B cell (primary cell): ENCODE measurements around the gene CAPZB. TPM values are rescaled to one million over a fixed set of nuclear protein-coding genes. Genes with fewer than 3 reads are reported as not detected.

Experiments used
- ATAC-seq: fragments of 200-7000 bp; cut with Tn5 transposase; one replicate; pipeline ENCODE4 v1.10.0; 2021; ENCODE audit warnings: low read depth, mild to moderate bottlenecking, moderate number of reproducible peaks, moderate library complexity
- CTCF ChIA-PET: fragments of 350-600 bp; sonication (Branson Sonifier 250); formaldehyde crosslinking; loops from one replicate; lab custom pipeline; 2021; ENCODE audit warnings: antibody characterized with exemption, inconsistent platforms; lab: Charles Lee
- POLR2A ChIA-PET: fragments of 350-600 bp; sonication (Branson Sonifier 250); formaldehyde crosslinking; loops from one replicate; lab custom pipeline; 2021; ENCODE audit warnings: antibody characterized with exemption; lab: Charles Lee
- DNase-seq: peaks from one replicate; pipeline ENCODE4 v3.0.0; 2013
- H2AFZ ChIP-seq: 2 replicates; pipeline ENCODE4 v1.6.1; 2012; ENCODE audit warnings: mild to moderate bottlenecking, low read depth, low read length; ENCODE audit not compliant: insufficient read depth, poor library complexity, severe bottlenecking
- H3K27ac ChIP-seq, 2 donors: 1 replicate in 1 of 2; 2 replicates in 1 of 2; pipeline ENCODE4 v1.5.1; 2012 to 2013; ENCODE audit warnings: low read length in 2 of 2, mild to moderate bottlenecking in 2 of 2, moderate library complexity in 1 of 2
- H3K27me3 ChIP-seq, 4 experiments: fragments of 200-600 bp in 1 of 4; sonication (generic) in 1 of 4; replicated peaks in 1 of 4; 1 replicate in 2 of 4; 2 replicates in 2 of 4; pipeline versions ENCODE4 v1.6.1 to v1.7.0; 2013 to 2016; ENCODE audit warnings: low read length in 3 of 4, mild to moderate bottlenecking in 2 of 4, mixed read lengths in 1 of 4, moderate library complexity in 1 of 4; ENCODE audit not compliant: insufficient read depth in 4 of 4, control insufficient read depth in 3 of 4; ENCODE audit errors: control extremely low read depth in 1 of 4
- H3K36me3 ChIP-seq, 2 experiments: replicated peaks in 1 of 2; 1 replicate in 1 of 2; 2 replicates in 1 of 2; pipeline versions ENCODE4 v1.6.1 to v1.7.1; 2013; ENCODE audit warnings: low read length in 1 of 2; ENCODE audit not compliant: insufficient read depth in 2 of 2, control insufficient read depth in 1 of 2; ENCODE audit errors: control extremely low read depth in 1 of 2, extremely low read depth in 1 of 2
- H3K4me1 ChIP-seq, 2 donors: fragments of 200-600 bp in 1 of 2; sonication (generic) in 1 of 2; 1 replicate in 1 of 2; 2 replicates in 1 of 2; pipeline versions ENCODE4 v1.5.1 to v1.6.1; 2013 to 2017; ENCODE audit warnings: low read length in 2 of 2; ENCODE audit not compliant: control insufficient read depth in 2 of 2, insufficient read depth in 2 of 2
- H3K4me2 ChIP-seq: replicated peaks from 2 replicates; pipeline ENCODE3; 2012; ENCODE audit warnings: mild to moderate bottlenecking, low read depth, low read length; ENCODE audit not compliant: poor library complexity, severe bottlenecking
- H3K4me3 ChIP-seq, 5 experiments: fragments of 200-600 bp in 1 of 5; sonication (generic) in 1 of 5; 1 replicate in 3 of 5; 2 replicates in 2 of 5; pipeline versions ENCODE4 v1.5.1 to v1.7.0; 2011 to 2016; ENCODE audit warnings: low read length in 4 of 5, mild to moderate bottlenecking in 4 of 5, low read depth in 2 of 5, control low read depth in 1 of 5, moderate library complexity in 1 of 5; ENCODE audit not compliant: insufficient read depth in 1 of 5; ENCODE audit errors: control extremely low read depth in 1 of 5, extremely low read depth in 1 of 5
- H3K79me2 ChIP-seq: fragments of 200-600 bp; sonication (generic); one replicate; pipeline ENCODE4 v1.6.0; 2016; ENCODE audit warnings: low read length; ENCODE audit not compliant: control insufficient read depth, insufficient read depth
- H3K9ac ChIP-seq: fragments of 200-600 bp; sonication (generic); 2 replicates; pipeline ENCODE4 v1.6.1; 2017; ENCODE audit warnings: mild to moderate bottlenecking, low read length, moderate library complexity
- H3K9me3 ChIP-seq, 3 donors: one replicate each; pipeline versions ENCODE4 v1.6.1 to v1.7.1; 2013; ENCODE audit warnings: low read length in 2 of 3; ENCODE audit not compliant: control insufficient read depth in 2 of 3, insufficient read depth in 1 of 3; ENCODE audit errors: control extremely low read depth in 1 of 3
- H4K20me1 ChIP-seq: 2 replicates; pipeline ENCODE4 v1.6.0; 2012; ENCODE audit warnings: mild to moderate bottlenecking, low read length; ENCODE audit not compliant: insufficient read depth, control insufficient read depth, poor library complexity, severe bottlenecking
- H3K27ac Mint-ChIP-seq: one replicate; pipeline ENCODE4 v1.8.0; 2021; ENCODE audit warnings: mixed read lengths
- H3K27me3 Mint-ChIP-seq: one replicate; pipeline ENCODE4 v1.8.0; 2021; ENCODE audit warnings: mixed read lengths
- H3K4me1 Mint-ChIP-seq: one replicate; pipeline ENCODE4 v1.8.0; 2021; ENCODE audit warnings: mixed read lengths
- H3K4me3 Mint-ChIP-seq: one replicate; pipeline ENCODE4 v1.8.0; 2021; ENCODE audit warnings: mixed read lengths
- H3K9me3 Mint-ChIP-seq: one replicate; pipeline ENCODE4 v1.8.0; 2022; ENCODE audit warnings: mixed read lengths; ENCODE audit not compliant: insufficient read depth
- EZH2 ChIP-seq: IDR thresholded peaks from 2 replicates; pipeline ENCODE4 v1.6.1; 2012; ENCODE audit warnings: borderline replicate concordance, low read depth, mild to moderate bottlenecking, moderate library complexity, low read length; ENCODE audit not compliant: insufficient read depth, poor library complexity, severe bottlenecking
- WGBS: methylation state at CpG from one replicate; pipeline ENCODE4 v1.1.5; 2013; ENCODE audit warnings: missing lambda C conversion rate; ENCODE audit not compliant: insufficient coverage; 5-methylcytosine and 5-hydroxymethylcytosine counted together
- intact Hi-C: fragments of 100-400 bp; cut with micrococcal nuclease; formaldehyde crosslinking; loops from one replicate; pipeline ENCODE4 v1.10.0; 2022
- polyA plus RNA-seq: library from polyadenylated mRNA; depleted of rRNA; stranded (reverse); fragments of >200 nt; gene quantifications from 2 replicates; pipeline ENCODE4 v1.2.3, GENCODE V29; 2012
- total RNA-seq, 2 donors: library from RNA; stranded (reverse); fragments of 120-200 nt in 1 of 2; gene quantifications; 1 replicate in 1 of 2; 2 replicates in 1 of 2; pipeline versions ENCODE4 v1.2.3 to v1.2.4, GENCODE V29; 2013 to 2022
- TF ChIP-seq, protein P1 (sequence below): fragments of 200-600 bp; IDR thresholded peaks from one replicate; pipeline ENCODE4 v1.8.0; 2022; ENCODE audit warnings: antibody characterized with exemption, mild to moderate bottlenecking

The CAPZB gene
- total and polyA plus RNA-seq, 2 donors (not counting 1 experiment from before 2014, with no cell fraction given): 126 to 193 TPM

GRCh38 chr1:19387045-19387467 is 98.3 kb downstream of the CAPZB start:
- Histone ChIP-seq H3K36me3 (peaks cover 7 to 37% of the 10 kb centered on the region in 2 experiments), H3K79me2 (peaks cover 92% of the 10 kb centered on the region), H2AFZ (no peak overlapping the region), H3K4me3 (no peak overlapping the region), H4K20me1 (peaks cover 79% of the 10 kb centered on the region), H3K4me1 (peaks cover 22 to 36% of the 10 kb centered on the region in 2 donors), H3K27ac (no peak overlapping the region), H3K9me3 (no peaks in the 10 kb centered on the region), H3K4me2 (no peak overlapping the region), H3K27me3 (no peaks in the 10 kb centered on the region), H3K9ac (no peak overlapping the region)
- Mint-ChIP-seq H3K4me3 (no peak overlapping the region), H3K27me3 (no peaks in the 10 kb centered on the region), H3K27ac (no peak overlapping the region), H3K9me3 (no peaks in the 10 kb centered on the region), H3K4me1 (peaks cover 46% of the 10 kb centered on the region)
- ATAC-seq (no peak), DNase-seq (no peak)
- TF ChIP-seq, protein P1, sequence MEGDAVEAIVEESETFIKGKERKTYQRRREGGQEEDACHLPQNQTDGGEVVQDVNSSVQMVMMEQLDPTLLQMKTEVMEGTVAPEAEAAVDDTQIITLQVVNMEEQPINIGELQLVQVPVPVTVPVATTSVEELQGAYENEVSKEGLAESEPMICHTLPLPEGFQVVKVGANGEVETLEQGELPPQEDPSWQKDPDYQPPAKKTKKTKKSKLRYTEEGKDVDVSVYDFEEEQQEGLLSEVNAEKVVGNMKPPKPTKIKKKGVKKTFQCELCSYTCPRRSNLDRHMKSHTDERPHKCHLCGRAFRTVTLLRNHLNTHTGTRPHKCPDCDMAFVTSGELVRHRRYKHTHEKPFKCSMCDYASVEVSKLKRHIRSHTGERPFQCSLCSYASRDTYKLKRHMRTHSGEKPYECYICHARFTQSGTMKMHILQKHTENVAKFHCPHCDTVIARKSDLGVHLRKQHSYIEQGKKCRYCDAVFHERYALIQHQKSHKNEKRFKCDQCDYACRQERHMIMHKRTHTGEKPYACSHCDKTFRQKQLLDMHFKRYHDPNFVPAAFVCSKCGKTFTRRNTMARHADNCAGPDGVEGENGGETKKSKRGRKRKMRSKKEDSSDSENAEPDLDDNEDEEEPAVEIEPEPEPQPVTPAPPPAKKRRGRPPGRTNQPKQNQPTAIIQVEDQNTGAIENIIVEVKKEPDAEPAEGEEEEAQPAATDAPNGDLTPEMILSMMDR: no peak
- no peak for TF ChIP-seq EZH2
- ChIA-PET CTCF (no interaction called here), POLR2A (no interaction called here)
- intact Hi-C loops: no loop called here
- 97% methylated on average over 3 of the region's 4 CpGs for WGBS

- H3K4me1 Mint-ChIP-seq: peaks cover 37% of the 10 kb centered on the region
- 99% methylated on average over 13 of the region's 15 CpGs for WGBS
- Histone ChIP-seq H3K79me2 (peaks cover 93% of the 10 kb centered on the region), H3K4me2 (no peak overlapping the region), H3K27me3 (no peaks in the 10 kb centered on the region), H3K4me1 (peaks cover 14 to 26% of the 10 kb centered on the region in 2 donors), H3K4me3 (no peak overlapping the region), H3K27ac (no peak overlapping the region), H3K9me3 (no peaks in the 10 kb centered on the region), H3K9ac (no peak overlapping the region), H4K20me1 (peaks cover 81% of the 10 kb centered on the region), H2AFZ (no peak overlapping the region), H3K36me3 (peaks cover 7 to 41% of the 10 kb centered on the region in 2 experiments)
- no peak for DNase-seq
- intact Hi-C loops: no loop called here
- no peaks in the 10 kb centered on the region for H3K9me3 Mint-ChIP-seq
- TF ChIP-seq, protein P1: no peak
- no peak for TF ChIP-seq EZH2
- H3K4me3 Mint-ChIP-seq: no peak overlapping the region
- no peaks in the 10 kb centered on the region for H3K27me3 Mint-ChIP-seq
- POLR2A ChIA-PET: no interaction called here
- CTCF ChIA-PET: interaction anchor here (1.3 kb wide), 1 partner anchor 11 kb away, joined by 3 read pairs; no protein-coding TSS in a partner anchor
- H3K27ac Mint-ChIP-seq: no peak overlapping the region
- no peak for ATAC-seq
Observed at GRCh38 chr1:19385869-19386591, 99.3 kb downstream of the CAPZB start.
